ENCODE results near the gene DCAF6. TPM values are rescaled to one million over a fixed set of nuclear protein-coding genes. Genes with fewer than 3 reads are reported as not detected.

Gene DCAF6
- total and polyA plus RNA-seq, 5 donors from 2014 or later = 9.7 to 25.5 (median 11.7) TPM

GRCh38 chr1:168082008-168082876 lies 145.8 kb downstream of the DCAF6 start:
- no peak overlapping the region for H3K27ac Mint-ChIP-seq
- Histone ChIP-seq H3K27ac (ENCODE audit: insufficient read depth, low read length, poor library complexity, severe bottlenecking) (no peak overlapping the region), H3K9me3 (ENCODE audit: control insufficient read depth in 2 of 2, low read length in 2 of 2) (no peaks in the 10 kb centered on the region), H3K4me3 (ENCODE audit: low read depth, low read length) (no peak overlapping the region), H3K36me3 (ENCODE audit: control insufficient read depth, insufficient read depth, low read length) (peaks cover 4% of the 10 kb centered on the region), H3K27me3 (ENCODE audit: control insufficient read depth, insufficient read depth, low read length) (no peaks in the 10 kb centered on the region), H3K4me1 (ENCODE audit: control insufficient read depth, insufficient read depth, low read length, poor library complexity, severe bottlenecking) (no peaks in the 10 kb centered on the region)
- no peaks in the 10 kb centered on the region for H3K9me3 Mint-ChIP-seq
- H3K4me1 Mint-ChIP-seq = peaks cover 0 to 2% (median under 1%) of the 10 kb centered on the region in 4 donors
- ATAC-seq (ENCODE audit: low read depth in 2 of 2) (peak; percentile 75 to 81), DNase-seq (peak; percentile 25 to 73 (median 56))
- H3K27me3 Mint-ChIP-seq = no peaks in the 10 kb centered on the region
- no peaks in the 10 kb centered on the region for H3K36me3 Mint-ChIP-seq
- H3K4me3 Mint-ChIP-seq = no peak overlapping the region

GRCh38 chr1:168083456-168084325 lies 147.2 kb downstream of the DCAF6 start:
- peaks cover 4% of the 10 kb centered on the region for H3K36me3 ChIP-seq (ENCODE audit: control insufficient read depth, insufficient read depth, low read length)
- Mint-ChIP-seq H3K4me3 (no peak overlapping the region), H3K4me1 (peaks cover 0 to 2% (median under 1%) of the 10 kb centered on the region in 4 donors), H3K27ac (peak overlapping the region in 1 of 3 donors; percentile 80), H3K9me3 (no peaks in the 10 kb centered on the region), H3K36me3 (no peaks in the 10 kb centered on the region), H3K27me3 (no peaks in the 10 kb centered on the region)
- DNase-seq (no peak), ATAC-seq (ENCODE audit: low read depth in 2 of 2) (no peak)
- H3K4me3 ChIP-seq (ENCODE audit: low read depth, low read length) = no peak overlapping the region
- no peaks in the 10 kb centered on the region for H3K9me3 ChIP-seq (ENCODE audit: control insufficient read depth in 2 of 2, low read length in 2 of 2)
- H3K27me3 ChIP-seq (ENCODE audit: control insufficient read depth, insufficient read depth, low read length) = no peaks in the 10 kb centered on the region
- H3K27ac ChIP-seq (ENCODE audit: insufficient read depth, low read length, poor library complexity, severe bottlenecking) = no peak overlapping the region
- no peaks in the 10 kb centered on the region for H3K4me1 ChIP-seq (ENCODE audit: control insufficient read depth, insufficient read depth, low read length, poor library complexity, severe bottlenecking)

- Histone ChIP-seq H3K27me3 (ENCODE audit: control insufficient read depth, insufficient read depth, low read length) (no peaks in the 10 kb centered on the region), H3K27ac (ENCODE audit: insufficient read depth, low read length, poor library complexity, severe bottlenecking) (no peak overlapping the region), H3K9me3 (ENCODE audit: control insufficient read depth in 2 of 2, low read length in 2 of 2) (no peaks in the 10 kb centered on the region), H3K36me3 (ENCODE audit: control insufficient read depth, insufficient read depth, low read length) (peaks cover 2% of the 10 kb centered on the region), H3K4me1 (ENCODE audit: control insufficient read depth, insufficient read depth, low read length, poor library complexity, severe bottlenecking) (no peaks in the 10 kb centered on the region), H3K4me3 (ENCODE audit: low read depth, low read length) (no peak overlapping the region)
- Mint-ChIP-seq H3K36me3 (no peaks in the 10 kb centered on the region), H3K27me3 (no peaks in the 10 kb centered on the region), H3K4me1 (peaks cover 0 to 2% (median under 1%) of the 10 kb centered on the region in 4 donors), H3K27ac (no peak overlapping the region), H3K4me3 (no peak overlapping the region), H3K9me3 (no peaks in the 10 kb centered on the region)
- DNase-seq (peak; percentile 28 to 60 (median 36)), ATAC-seq (ENCODE audit: low read depth in 2 of 2) (peak; percentile 25 to 54)
Measured at GRCh38 chr1:168084396-168085231, 148.1 kb downstream of the DCAF6 start.

GRCh38 chr1:168085401-168085872 lies 149.0 kb downstream of the DCAF6 start:
- DNase-seq = no peak
- Mint-ChIP-seq H3K27ac (no peak overlapping the region), H3K9me3 (no peaks in the 10 kb centered on the region), H3K4me1 (peaks cover 0 to 2% (median under 1%) of the 10 kb centered on the region in 4 donors), H3K27me3 (no peaks in the 10 kb centered on the region), H3K36me3 (no peaks in the 10 kb centered on the region), H3K4me3 (no peak overlapping the region)
- Histone ChIP-seq H3K36me3 (ENCODE audit: control insufficient read depth, insufficient read depth, low read length) (no peaks in the 10 kb centered on the region), H3K27me3 (ENCODE audit: control insufficient read depth, insufficient read depth, low read length) (no peaks in the 10 kb centered on the region), H3K4me1 (ENCODE audit: control insufficient read depth, insufficient read depth, low read length, poor library complexity, severe bottlenecking) (no peaks in the 10 kb centered on the region), H3K27ac (ENCODE audit: insufficient read depth, low read length, poor library complexity, severe bottlenecking) (no peak overlapping the region), H3K4me3 (ENCODE audit: low read depth, low read length) (no peak overlapping the region), H3K9me3 (ENCODE audit: control insufficient read depth in 2 of 2, low read length in 2 of 2) (no peaks in the 10 kb centered on the region)
- no peak for ATAC-seq (ENCODE audit: low read depth in 2 of 2)

GRCh38 chr1:168086438-168086837 lies 150.0 kb downstream of the DCAF6 start:
- H3K4me3 Mint-ChIP-seq = no peak overlapping the region
- Histone ChIP-seq H3K4me1 (ENCODE audit: control insufficient read depth, insufficient read depth, low read length, poor library complexity, severe bottlenecking) (no peaks in the 10 kb centered on the region), H3K27ac (ENCODE audit: insufficient read depth, low read length, poor library complexity, severe bottlenecking) (no peak overlapping the region), H3K4me3 (ENCODE audit: low read depth, low read length) (no peak overlapping the region), H3K9me3 (ENCODE audit: control insufficient read depth in 2 of 2, low read length in 2 of 2) (no peaks in the 10 kb centered on the region), H3K27me3 (ENCODE audit: control insufficient read depth, insufficient read depth, low read length) (no peaks in the 10 kb centered on the region), H3K36me3 (ENCODE audit: control insufficient read depth, insufficient read depth, low read length) (no peaks in the 10 kb centered on the region)
- H3K27ac Mint-ChIP-seq = no peak overlapping the region
- H3K9me3 Mint-ChIP-seq = no peaks in the 10 kb centered on the region
- DNase-seq = no peak
- peaks cover 0 to 2% (median under 1%) of the 10 kb centered on the region in 4 donors for H3K4me1 Mint-ChIP-seq
- H3K27me3 Mint-ChIP-seq = peaks cover 4% of the 10 kb centered on the region
- no peak for ATAC-seq (ENCODE audit: low read depth in 2 of 2)
- no peaks in the 10 kb centered on the region for H3K36me3 Mint-ChIP-seq

GRCh38 chr1:168087696-168088095 lies 151.2 kb downstream of the DCAF6 start:
- no peaks in the 10 kb centered on the region for H3K36me3 Mint-ChIP-seq
- no peak for DNase-seq

More at GRCh38 chr1:168087696-168088095, 151.2 kb downstream of the DCAF6 start:
- peaks cover 0 to 2% (median 0%) of the 10 kb centered on the region in 4 donors for H3K4me1 Mint-ChIP-seq
- H3K27ac ChIP-seq (ENCODE audit: insufficient read depth, low read length, poor library complexity, severe bottlenecking) = no peak overlapping the region
- H3K27ac Mint-ChIP-seq = no peak overlapping the region
- no peak for ATAC-seq (ENCODE audit: low read depth in 2 of 2)
- no peaks in the 10 kb centered on the region for H3K9me3 ChIP-seq (ENCODE audit: control insufficient read depth in 2 of 2, low read length in 2 of 2)
- no peak overlapping the region for H3K4me3 ChIP-seq (ENCODE audit: low read depth, low read length)
- H3K9me3 Mint-ChIP-seq = no peaks in the 10 kb centered on the region
- H3K27me3 ChIP-seq (ENCODE audit: control insufficient read depth, insufficient read depth, low read length) = no peaks in the 10 kb centered on the region
- peaks cover 4% of the 10 kb centered on the region for H3K27me3 Mint-ChIP-seq
- H3K4me3 Mint-ChIP-seq = no peak overlapping the region
- H3K36me3 ChIP-seq (ENCODE audit: control insufficient read depth, insufficient read depth, low read length) = no peaks in the 10 kb centered on the region
- no peaks in the 10 kb centered on the region for H3K4me1 ChIP-seq (ENCODE audit: control insufficient read depth, insufficient read depth, low read length, poor library complexity, severe bottlenecking)

Measured in CD4-positive, CD25-positive, alpha-beta regulatory T cell (primary cell).